GM18858 (cell line): Measurements from ENCODE around the gene MAP2K1.
A peak's percentile ranks its signal among the peaks of the same experiment; 100 is the strongest.
"Not testable (repeated sequence)": the region's sequence is repeated elsewhere in the genome, so short reads cannot be mapped to it uniquely, and the experiment has no call there.

Experiments used
- ATAC-seq: cut with Tn5 transposase; IDR thresholded peaks from one replicate; pipeline ENCODE4 v1.9.1; 2021; ENCODE audit not compliant: unreplicated experiment

MAP2K1 gene

GRCh38 chr15:66503041-66503648 lies 116.4 kb downstream of the MAP2K1 start:
- not testable (repeated sequence) for ATAC-seq

- ATAC-seq, result no peak
Measured at GRCh38 chr15:66503780-66504562, 117.3 kb downstream of the MAP2K1 start.

GRCh38 chr15:66504563-66505429 lies 118.1 kb downstream of the MAP2K1 start, which contains the start of the genes RPL4 and ZWILCH:
Gene RPL4, minus strand, starts transcription at chr15:66504855. Its CDS starts 65 bp downstream, at chr15:66504790.
Gene ZWILCH, plus strand, starts transcription at chr15:66505326. Its CDS starts 13 bp downstream, at chr15:66505339.
- peak; percentile 43 for ATAC-seq

- no peak for ATAC-seq
Measured at GRCh38 chr15:66505430-66505811, 118.7 kb downstream of the MAP2K1 start.

GRCh38 chr15:66505818-66506217 lies 119.1 kb downstream of the MAP2K1 start:
- no peak for ATAC-seq

- ATAC-seq, result no peak
Measured at GRCh38 chr15:66508293-66508883, 121.7 kb downstream of the MAP2K1 start.

GRCh38 chr15:66514586-66514985 lies 127.9 kb downstream of the MAP2K1 start:
- ATAC-seq, result no peak

GRCh38 chr15:66515901-66516322 lies 129.2 kb downstream of the MAP2K1 start:
- ATAC-seq, result no peak

GRCh38 chr15:66523926-66524325 lies 137.2 kb downstream of the MAP2K1 start:
- ATAC-seq, result no peak

GRCh38 chr15:66524838-66525237 lies 138.1 kb downstream of the MAP2K1 start:
- ATAC-seq, result no peak

GRCh38 chr15:66535056-66535455 lies 148.3 kb downstream of the MAP2K1 start:
- ATAC-seq, result no peak
